Ishikawa (cell line): ENCODE data around the gene PDE6H.

Source experiments
- CEBPB ChIP-seq: IDR thresholded peaks from 2 replicates; pipeline ENCODE4 v1.6.1; 2012
- CREB1 ChIP-seq: IDR thresholded peaks from 2 replicates; pipeline ENCODE4 v1.6.1; 2012; ENCODE audit warnings: low read depth
- EGR1 ChIP-seq: IDR thresholded peaks from 2 replicates; pipeline ENCODE4 v1.6.1; 2012
- EP300 ChIP-seq: IDR thresholded peaks from 2 replicates; pipeline ENCODE4 v1.6.1; 2012; ENCODE audit warnings: borderline replicate concordance
- FOXM1 ChIP-seq: IDR thresholded peaks from 2 replicates; pipeline ENCODE4 v1.6.1; 2012; ENCODE audit warnings: low read depth, borderline replicate concordance
- NFIC ChIP-seq: IDR thresholded peaks from 2 replicates; pipeline ENCODE4 v1.6.1; 2012
- RAD21 ChIP-seq: IDR thresholded peaks from 2 replicates; pipeline ENCODE4 v1.6.1; 2012; ENCODE audit warnings: low read depth
- TAF1 ChIP-seq: IDR thresholded peaks from 2 replicates; pipeline ENCODE4 v1.6.1; 2012; ENCODE audit warnings: low read depth, mild to moderate bottlenecking
- TCF12 ChIP-seq: IDR thresholded peaks from 2 replicates; pipeline ENCODE4 v1.6.1; 2012; ENCODE audit warnings: low read depth
- TEAD4 ChIP-seq: IDR thresholded peaks from 2 replicates; pipeline ENCODE4 v1.6.1; 2012
- YY1 ChIP-seq: IDR thresholded peaks from 2 replicates; pipeline ENCODE4 v1.6.1; 2012; ENCODE audit warnings: low read depth
- ZBTB7A ChIP-seq: IDR thresholded peaks from 2 replicates; pipeline ENCODE4 v1.6.1; 2012; ENCODE audit warnings: low read depth
- TF ChIP-seq, protein P1 (sequence below): IDR thresholded peaks from 2 replicates; pipeline ENCODE4 v1.6.1; 2012; ENCODE audit warnings: low read depth, mild to moderate bottlenecking
- TF ChIP-seq, protein P2 (sequence below): IDR thresholded peaks from 2 replicates; pipeline ENCODE4 v1.6.1; 2012
- TF ChIP-seq, protein P3 (sequence below): IDR thresholded peaks from 2 replicates; pipeline ENCODE4 v1.6.1; 2012

Gene PDE6H

DNA sequence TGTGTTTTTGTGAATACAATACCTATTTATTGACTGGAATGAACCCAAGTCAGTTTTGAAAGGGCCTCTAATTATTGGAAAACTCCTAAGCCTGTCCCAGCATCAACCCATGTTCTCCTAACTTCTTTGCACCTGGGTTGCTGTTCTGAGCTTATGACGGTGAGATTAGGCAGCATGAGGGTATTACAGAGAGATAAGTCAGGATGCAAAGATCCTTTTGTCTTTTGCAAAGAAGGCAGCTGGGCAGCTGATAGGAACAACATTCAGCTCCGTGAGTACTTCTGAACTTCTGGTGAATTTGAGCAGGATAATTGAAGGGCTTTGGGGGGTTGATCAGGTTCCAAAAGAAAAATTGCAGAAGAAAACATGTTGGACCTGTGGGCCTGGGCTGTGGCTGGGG lies at the start of gene PDE6H:
Gene PDE6H (plus strand): TSS at position 227 of the 400 bp plus-strand sequence. CDS start 4,971 bp downstream, outside the sequence.
- TF ChIP-seq, protein P1, sequence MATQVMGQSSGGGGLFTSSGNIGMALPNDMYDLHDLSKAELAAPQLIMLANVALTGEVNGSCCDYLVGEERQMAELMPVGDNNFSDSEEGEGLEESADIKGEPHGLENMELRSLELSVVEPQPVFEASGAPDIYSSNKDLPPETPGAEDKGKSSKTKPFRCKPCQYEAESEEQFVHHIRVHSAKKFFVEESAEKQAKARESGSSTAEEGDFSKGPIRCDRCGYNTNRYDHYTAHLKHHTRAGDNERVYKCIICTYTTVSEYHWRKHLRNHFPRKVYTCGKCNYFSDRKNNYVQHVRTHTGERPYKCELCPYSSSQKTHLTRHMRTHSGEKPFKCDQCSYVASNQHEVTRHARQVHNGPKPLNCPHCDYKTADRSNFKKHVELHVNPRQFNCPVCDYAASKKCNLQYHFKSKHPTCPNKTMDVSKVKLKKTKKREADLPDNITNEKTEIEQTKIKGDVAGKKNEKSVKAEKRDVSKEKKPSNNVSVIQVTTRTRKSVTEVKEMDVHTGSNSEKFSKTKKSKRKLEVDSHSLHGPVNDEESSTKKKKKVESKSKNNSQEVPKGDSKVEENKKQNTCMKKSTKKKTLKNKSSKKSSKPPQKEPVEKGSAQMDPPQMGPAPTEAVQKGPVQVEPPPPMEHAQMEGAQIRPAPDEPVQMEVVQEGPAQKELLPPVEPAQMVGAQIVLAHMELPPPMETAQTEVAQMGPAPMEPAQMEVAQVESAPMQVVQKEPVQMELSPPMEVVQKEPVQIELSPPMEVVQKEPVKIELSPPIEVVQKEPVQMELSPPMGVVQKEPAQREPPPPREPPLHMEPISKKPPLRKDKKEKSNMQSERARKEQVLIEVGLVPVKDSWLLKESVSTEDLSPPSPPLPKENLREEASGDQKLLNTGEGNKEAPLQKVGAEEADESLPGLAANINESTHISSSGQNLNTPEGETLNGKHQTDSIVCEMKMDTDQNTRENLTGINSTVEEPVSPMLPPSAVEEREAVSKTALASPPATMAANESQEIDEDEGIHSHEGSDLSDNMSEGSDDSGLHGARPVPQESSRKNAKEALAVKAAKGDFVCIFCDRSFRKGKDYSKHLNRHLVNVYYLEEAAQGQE = no peak
- TF ChIP-seq NFIC (no peak), CREB1 (no peak), TEAD4 (no peak), CEBPB (no peak), TAF1 (no peak), TCF12 (no peak)
- TF ChIP-seq, protein P2, sequence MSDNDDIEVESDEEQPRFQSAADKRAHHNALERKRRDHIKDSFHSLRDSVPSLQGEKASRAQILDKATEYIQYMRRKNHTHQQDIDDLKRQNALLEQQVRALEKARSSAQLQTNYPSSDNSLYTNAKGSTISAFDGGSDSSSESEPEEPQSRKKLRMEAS = no peak

DNA sequence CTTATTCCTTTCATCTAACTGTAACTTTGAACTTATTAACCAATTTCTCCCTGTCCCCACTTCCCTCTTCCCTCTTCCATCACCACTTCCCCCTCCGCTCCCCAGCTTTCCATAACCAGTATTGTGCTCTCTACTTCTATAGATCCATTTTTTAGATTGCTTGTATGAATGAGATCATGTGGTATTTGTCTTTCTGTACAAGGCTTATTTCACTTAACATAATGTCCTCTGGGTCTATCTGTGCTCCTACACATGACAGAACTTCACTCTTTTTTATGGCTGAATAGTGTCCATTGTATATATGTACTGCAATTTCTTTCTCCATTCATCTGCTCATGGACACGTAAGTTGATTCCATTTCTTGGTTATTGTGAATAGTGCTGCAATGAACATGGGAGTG lies 48.9 kb upstream of the PDE6H start:
- TF ChIP-seq, protein P2 = no peak
- TF ChIP-seq TAF1 (no peak), TEAD4 (no peak)
- TF ChIP-seq, protein P3, sequence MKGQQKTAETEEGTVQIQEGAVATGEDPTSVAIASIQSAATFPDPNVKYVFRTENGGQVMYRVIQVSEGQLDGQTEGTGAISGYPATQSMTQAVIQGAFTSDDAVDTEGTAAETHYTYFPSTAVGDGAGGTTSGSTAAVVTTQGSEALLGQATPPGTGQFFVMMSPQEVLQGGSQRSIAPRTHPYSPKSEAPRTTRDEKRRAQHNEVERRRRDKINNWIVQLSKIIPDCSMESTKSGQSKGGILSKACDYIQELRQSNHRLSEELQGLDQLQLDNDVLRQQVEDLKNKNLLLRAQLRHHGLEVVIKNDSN = no peak

GRCh38 chr12:14924541-14924940 lies 48.3 kb upstream of the PDE6H start:
- TF ChIP-seq FOXM1 (no peak), EP300 (no peak), CEBPB (no peak), TCF12 (no peak), EGR1 (no peak), RAD21 (no peak), TAF1 (no peak), CREB1 (no peak), ZBTB7A (no peak), TEAD4 (no peak), YY1 (no peak)
- TF ChIP-seq, protein P3 = no peak
- TF ChIP-seq, protein P2 = no peak
- TF ChIP-seq, protein P1 = no peak

- no peak for TF ChIP-seq TAF1
- no peak for TF ChIP-seq NFIC
- TF ChIP-seq CEBPB = no peak
- TF ChIP-seq, protein P2 = no peak
- TF ChIP-seq, protein P1 = no peak
- TF ChIP-seq, protein P3 = no peak
- no peak for TF ChIP-seq ZBTB7A
- TF ChIP-seq TCF12 = no peak
- TF ChIP-seq FOXM1 = no peak
- no peak for TF ChIP-seq YY1
- no peak for TF ChIP-seq EGR1
- TF ChIP-seq CREB1 = no peak
Observed at GRCh38 chr12:14927267-14927666, 45.6 kb upstream of the PDE6H start.
